Neural progenitor cell (in vitro differentiated cells): ENCODE measurements around the gene GALE. TPM values are rescaled to one million over a fixed set of nuclear protein-coding genes. Genes with fewer than 3 reads are reported as not detected.

Experiments used
- DNase-seq: peaks from one replicate; pipeline ENCODE4 v3.0.0-alpha.2; 2016; ENCODE audit warnings: low spot score
- H2AFZ ChIP-seq: fragments of 200-600 bp; sonication (generic); replicated peaks from 2 replicates; pipeline ENCODE4 v1.6.1; 2016; ENCODE audit warnings: antibody characterized with exemption
- H3F3A ChIP-seq: fragments of 200-600 bp; sonication (generic); 2 replicates; pipeline ENCODE4 v1.6.1; 2016; ENCODE audit warnings: antibody characterized with exemption, low read depth
- H3K27ac ChIP-seq: fragments of 200-600 bp; sonication (generic); 2 replicates; pipeline ENCODE4 v1.5.1; 2016; ENCODE audit warnings: mild to moderate bottlenecking
- H3K27me3 ChIP-seq: fragments of 200-600 bp; sonication (generic); 2 replicates; pipeline ENCODE4 v1.6.1; 2016; ENCODE audit warnings: mild to moderate bottlenecking, moderate library complexity
- H3K36me3 ChIP-seq: fragments of 200-600 bp; sonication (generic); 2 replicates; pipeline ENCODE4 v1.5.1; 2016
- H3K4me1 ChIP-seq: fragments of 200-600 bp; sonication (generic); 2 replicates; pipeline ENCODE4 v1.6.1; 2016; ENCODE audit warnings: mixed run types
- H3K4me2 ChIP-seq: fragments of 200-600 bp; sonication (generic); 2 replicates; pipeline ENCODE4 v1.6.1; 2016
- H3K4me3 ChIP-seq: fragments of 200-600 bp; sonication (generic); 2 replicates; pipeline ENCODE4 v1.5.1; 2016
- H3K79me2 ChIP-seq: fragments of 200-600 bp; sonication (generic); 2 replicates; pipeline ENCODE4 v1.6.1; 2016; ENCODE audit warnings: low read depth
- H3K9ac ChIP-seq: fragments of 200-600 bp; sonication (generic); 2 replicates; pipeline ENCODE4 v1.6.1; 2016
- H3K9me3 ChIP-seq: fragments of 200-600 bp; sonication (generic); 2 replicates; pipeline ENCODE4 v1.5.1; 2016; ENCODE audit warnings: low read depth
- H4K20me1 ChIP-seq: fragments of 200-600 bp; sonication (generic); 2 replicates; pipeline ENCODE4 v1.6.1; 2016; ENCODE audit warnings: low read depth
- H3K27ac Mint-ChIP-seq: 3 replicates; pipeline ENCODE4 v1.8.0; 2021; ENCODE audit warnings: mixed read lengths
- H3K27me3 Mint-ChIP-seq: 2 replicates; pipeline ENCODE4 v1.8.0; 2022; ENCODE audit warnings: low read depth, mild to moderate bottlenecking, inconsistent platforms, moderate library complexity, mixed read lengths; ENCODE audit not compliant: insufficient read depth
- H3K36me3 Mint-ChIP-seq: 3 replicates; pipeline ENCODE4 v1.8.0; 2021; ENCODE audit warnings: mixed read lengths
- H3K4me1 Mint-ChIP-seq: 3 replicates; pipeline ENCODE4 v1.8.0; 2021; ENCODE audit warnings: mixed read lengths
- H3K4me3 Mint-ChIP-seq: 3 replicates; pipeline ENCODE4 v1.8.0; 2021; ENCODE audit warnings: mild to moderate bottlenecking, moderate library complexity, mixed read lengths
- H3K9me3 Mint-ChIP-seq: 3 replicates; pipeline ENCODE4 v1.8.0; 2020; ENCODE audit warnings: mixed read lengths
- CTCF ChIP-seq: fragments of 200-600 bp; sonication (generic); IDR thresholded peaks from 2 replicates; pipeline ENCODE4 v1.5.1; 2017; ENCODE audit warnings: antibody characterized with exemption, mild to moderate bottlenecking
- EZH2 ChIP-seq: fragments of 200-600 bp; sonication (generic); IDR thresholded peaks from 2 replicates; pipeline ENCODE4 v1.6.1; 2017; ENCODE audit warnings: antibody characterized with exemption, mild to moderate bottlenecking, moderate library complexity
- EZH2phosphoT487 ChIP-seq: fragments of 200-600 bp; sonication (generic); IDR thresholded peaks from 2 replicates; pipeline ENCODE4 v1.6.1; 2017; ENCODE audit warnings: antibody characterized with exemption
- total RNA-seq: library from RNA; depleted of rRNA; stranded (reverse); fragments of >200 nt; gene quantifications from 2 replicates; pipeline ENCODE4 v1.2.3, GENCODE V29; 2015; ENCODE audit warnings: low replicate concordance

Gene GALE
- total RNA-seq, 1 donor from 2014 or later = 15.6 TPM

GRCh38 chr1:23748016-23748415 lies 52.5 kb downstream of the GALE start:
- Histone ChIP-seq H3K9ac (no peak overlapping the region), H4K20me1 (peaks cover 57% of the 10 kb centered on the region), H3K79me2 (peaks cover 80% of the 10 kb centered on the region), H3K27me3 (no peaks in the 10 kb centered on the region), H3K27ac (no peak overlapping the region), H3F3A (peaks cover 32% of the 10 kb centered on the region), H3K4me1 (peaks cover 7% of the 10 kb centered on the region), H3K9me3 (no peaks in the 10 kb centered on the region), H3K36me3 (peaks cover 11% of the 10 kb centered on the region), H3K4me3 (no peak overlapping the region), H3K4me2 (no peak overlapping the region), H2AFZ (no peak overlapping the region)
- Mint-ChIP-seq H3K27me3 (peaks cover 5% of the 10 kb centered on the region), H3K4me1 (peaks cover 19% of the 10 kb centered on the region), H3K9me3 (no peaks in the 10 kb centered on the region), H3K27ac (no peak overlapping the region), H3K4me3 (no peak overlapping the region), H3K36me3 (peaks cover 19% of the 10 kb centered on the region)
- DNase-seq = no peak
- TF ChIP-seq EZH2phosphoT487 (no peak), CTCF (no peak), EZH2 (no peak)

Other genes with a start within 250 kb of the GALE start
- gene ID3, start 241.3 kb downstream of the GALE start, total RNA-seq = 99.9 and 235 TPM in 2 replicates
- 1,388 and 2,503 TPM in 2 replicates for gene RPL11, start 108.9 kb downstream of the GALE start, total RNA-seq
- 29.1 and 30.0 TPM in 2 replicates for gene ELOA, start 57.3 kb downstream of the GALE start, total RNA-seq
- 63.7 and 72.5 TPM in 2 replicates for gene PITHD1, start 22.3 kb downstream of the GALE start, total RNA-seq
- 41.8 and 102 TPM in 2 replicates for gene LYPLA2, start 9.6 kb downstream of the GALE start, total RNA-seq
- 20.7 and 30.7 TPM in 2 replicates for gene HMGCL, start 24.7 kb upstream of the GALE start, total RNA-seq
- gene FUCA1, start 67.5 kb upstream of the GALE start, total RNA-seq = 10.2 and 12.6 TPM in 2 replicates
- not detected in 2 replicates for gene CNR2, start 112.6 kb upstream of the GALE start, total RNA-seq
- 258 and 365 TPM in 2 replicates for gene PNRC2, start 159.1 kb upstream of the GALE start, total RNA-seq
- 161 and 219 TPM in 2 replicates for gene SRSF10, start 179.6 kb upstream of the GALE start, total RNA-seq